ENCODE results near the gene OTOG. TPM values are rescaled to one million over a fixed set of nuclear protein-coding genes. Genes with fewer than 3 reads are reported as not detected.
A peak's percentile ranks its signal among the peaks of the same experiment; 100 is the strongest.

Gene OTOG
- total RNA-seq, 1 donor from 2014 or later, result not detected

- Mint-ChIP-seq H3K36me3 (ENCODE audit: low read depth) (no peaks in the 10 kb centered on the region), H3K27ac (ENCODE audit: unreplicated experiment) (no peak overlapping the region), H3K27me3 (ENCODE audit: low read depth) (peaks cover 37% of the 10 kb centered on the region), H3K4me3 (ENCODE audit: unreplicated experiment) (no peak overlapping the region), H3K4me1 (ENCODE audit: low read depth) (no peaks in the 10 kb centered on the region), H3K9me3 (ENCODE audit: low read depth) (peaks cover 2% of the 10 kb centered on the region)
- TF ChIP-seq CTCF (IDR thresholded peaks at IDR 0.05), result no peak
- peak; percentile 74 for DNase-seq (ENCODE audit: low spot score)
Measured at GRCh38 chr11:17596711-17597110, 49.7 kb downstream of the OTOG start.

GRCh38 chr11:17597770-17598169 is 50.7 kb downstream of the OTOG start:
- DNase-seq (ENCODE audit: low spot score), result no peak
- Mint-ChIP-seq H3K4me3 (ENCODE audit: unreplicated experiment) (no peak overlapping the region), H3K27me3 (ENCODE audit: low read depth) (peaks cover 35% of the 10 kb centered on the region), H3K27ac (ENCODE audit: unreplicated experiment) (no peak overlapping the region), H3K4me1 (ENCODE audit: low read depth) (no peaks in the 10 kb centered on the region), H3K9me3 (ENCODE audit: low read depth) (peaks cover 2% of the 10 kb centered on the region), H3K36me3 (ENCODE audit: low read depth) (no peaks in the 10 kb centered on the region)
- TF ChIP-seq CTCF (IDR thresholded peaks at IDR 0.05), result no peak

- no peaks in the 10 kb centered on the region for H3K36me3 Mint-ChIP-seq (ENCODE audit: low read depth)
- TF ChIP-seq CTCF (IDR thresholded peaks at IDR 0.05), result peak; percentile 91
- H3K4me3 Mint-ChIP-seq (ENCODE audit: unreplicated experiment), result no peak overlapping the region
- peaks cover 33% of the 10 kb centered on the region for H3K27me3 Mint-ChIP-seq (ENCODE audit: low read depth)
- no peaks in the 10 kb centered on the region for H3K4me1 Mint-ChIP-seq (ENCODE audit: low read depth)
- H3K9me3 Mint-ChIP-seq (ENCODE audit: low read depth), result peaks cover 2% of the 10 kb centered on the region
- DNase-seq (ENCODE audit: low spot score), result peak; percentile 64
- no peak overlapping the region for H3K27ac Mint-ChIP-seq (ENCODE audit: unreplicated experiment)
Measured at GRCh38 chr11:17598700-17599459, 51.8 kb downstream of the OTOG start.

GRCh38 chr11:17599460-17599925 is 52.4 kb downstream of the OTOG start:
- TF ChIP-seq CTCF (IDR thresholded peaks at IDR 0.05), result no peak
- DNase-seq (ENCODE audit: low spot score), result no peak
- Mint-ChIP-seq H3K27ac (ENCODE audit: unreplicated experiment) (no peak overlapping the region), H3K9me3 (ENCODE audit: low read depth) (peaks cover 2% of the 10 kb centered on the region), H3K36me3 (ENCODE audit: low read depth) (no peaks in the 10 kb centered on the region), H3K27me3 (ENCODE audit: low read depth) (peaks cover 29% of the 10 kb centered on the region), H3K4me1 (ENCODE audit: low read depth) (no peaks in the 10 kb centered on the region), H3K4me3 (ENCODE audit: unreplicated experiment) (no peak overlapping the region)

GRCh38 chr11:17600316-17601255 is 53.5 kb downstream of the OTOG start:
- H3K27me3 Mint-ChIP-seq (ENCODE audit: low read depth), result peaks cover 19% of the 10 kb centered on the region
- H3K36me3 Mint-ChIP-seq (ENCODE audit: low read depth), result no peaks in the 10 kb centered on the region
- no peak for TF ChIP-seq CTCF (IDR thresholded peaks at IDR 0.05)
- H3K27ac Mint-ChIP-seq (ENCODE audit: unreplicated experiment), result no peak overlapping the region
- no peak overlapping the region for H3K4me3 Mint-ChIP-seq (ENCODE audit: unreplicated experiment)
- H3K9me3 Mint-ChIP-seq (ENCODE audit: low read depth), result peaks cover under 1% of the 10 kb centered on the region
- H3K4me1 Mint-ChIP-seq (ENCODE audit: low read depth), result no peaks in the 10 kb centered on the region
- no peak for DNase-seq (ENCODE audit: low spot score)

All from chondrocyte (in vitro differentiated cells).